Measurements from ENCODE around the gene ZNF598.
A peak's percentile ranks its signal among the peaks of the same experiment; 100 is the strongest.

Gene ZNF598

DNA sequence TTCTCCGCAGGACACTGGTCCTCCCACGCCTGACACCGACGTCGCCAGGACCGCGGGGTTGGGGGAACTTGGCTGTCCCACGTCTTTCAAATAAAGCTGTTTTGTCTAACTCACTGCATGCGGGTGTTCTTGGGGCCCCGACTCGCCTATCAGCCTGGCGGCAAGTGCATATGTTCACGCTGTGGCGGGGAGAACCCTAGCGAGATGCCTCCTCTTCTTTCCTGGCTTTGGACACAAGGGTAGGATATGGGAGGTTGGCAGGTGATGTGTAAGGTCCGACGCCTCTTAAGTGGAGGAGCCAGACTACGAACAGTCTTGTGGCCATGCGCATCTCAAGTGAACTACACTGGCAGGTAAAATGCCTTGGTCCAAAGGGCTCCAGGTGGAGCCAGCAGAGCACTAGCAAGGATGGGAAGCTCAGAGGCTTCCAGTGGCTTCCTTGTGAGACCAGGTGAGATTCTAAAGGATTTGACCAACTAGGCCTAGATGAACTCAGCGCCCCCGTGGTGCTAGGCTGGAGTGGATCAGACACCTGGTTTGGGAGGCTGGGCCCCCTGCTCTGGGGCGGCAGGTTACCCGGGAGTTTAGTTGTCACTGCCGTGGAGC, 44.1 kb downstream of the ZNF598 start:
- TF ChIP-seq TCF12 (IDR thresholded peaks at IDR 0.05; ENCODE audit: low read depth) (no peak), CREB1 (IDR thresholded peaks at IDR 0.05; ENCODE audit: low read depth) (no peak), NFIC (IDR thresholded peaks at IDR 0.05) (no peak), TEAD4 (IDR thresholded peaks at IDR 0.05) (no peak), YY1 (IDR thresholded peaks at IDR 0.05; ENCODE audit: low read depth) (no peak), EP300 (IDR thresholded peaks at IDR 0.05; ENCODE audit: borderline replicate concordance) (no peak), CEBPB (IDR thresholded peaks at IDR 0.05) (no peak), TAF1 (IDR thresholded peaks at IDR 0.05; ENCODE audit: low read depth) (no peak)

- TF ChIP-seq TEAD4 (IDR thresholded peaks at IDR 0.05) = no peak
- peak; percentile 10; the same call in 1 of the 2 replicates for TF ChIP-seq TCF12 (IDR thresholded peaks at IDR 0.05; ENCODE audit: low read depth)
- TF ChIP-seq TAF1 (IDR thresholded peaks at IDR 0.05; ENCODE audit: low read depth) = peak; percentile 98
- no peak for TF ChIP-seq RAD21 (IDR thresholded peaks at IDR 0.05; ENCODE audit: low read depth)
- peak; percentile 98 for TF ChIP-seq EGR1 (IDR thresholded peaks at IDR 0.05)
- peak; percentile 73; the same call in 1 of the 2 replicates for TF ChIP-seq YY1 (IDR thresholded peaks at IDR 0.05; ENCODE audit: low read depth)
- no peak for TF ChIP-seq FOXM1 (IDR thresholded peaks at IDR 0.05; ENCODE audit: borderline replicate concordance, low read depth)
- TF ChIP-seq ZBTB7A (IDR thresholded peaks at IDR 0.05; ENCODE audit: low read depth) = no peak
- TF ChIP-seq, protein P1, sequence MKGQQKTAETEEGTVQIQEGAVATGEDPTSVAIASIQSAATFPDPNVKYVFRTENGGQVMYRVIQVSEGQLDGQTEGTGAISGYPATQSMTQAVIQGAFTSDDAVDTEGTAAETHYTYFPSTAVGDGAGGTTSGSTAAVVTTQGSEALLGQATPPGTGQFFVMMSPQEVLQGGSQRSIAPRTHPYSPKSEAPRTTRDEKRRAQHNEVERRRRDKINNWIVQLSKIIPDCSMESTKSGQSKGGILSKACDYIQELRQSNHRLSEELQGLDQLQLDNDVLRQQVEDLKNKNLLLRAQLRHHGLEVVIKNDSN (IDR thresholded peaks at IDR 0.05) = peak; percentile 42; the same call in 1 of the 2 replicates
- TF ChIP-seq NFIC (IDR thresholded peaks at IDR 0.05) = no peak
- TF ChIP-seq CREB1 (IDR thresholded peaks at IDR 0.05; ENCODE audit: low read depth) = peak; percentile 90
- TF ChIP-seq REST (IDR thresholded peaks at IDR 0.05; ENCODE audit: low read depth) = no peak
- no peak for TF ChIP-seq CEBPB (IDR thresholded peaks at IDR 0.05)
- TF ChIP-seq, protein P2, sequence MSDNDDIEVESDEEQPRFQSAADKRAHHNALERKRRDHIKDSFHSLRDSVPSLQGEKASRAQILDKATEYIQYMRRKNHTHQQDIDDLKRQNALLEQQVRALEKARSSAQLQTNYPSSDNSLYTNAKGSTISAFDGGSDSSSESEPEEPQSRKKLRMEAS (IDR thresholded peaks at IDR 0.05) = peak; percentile 97
- no peak for TF ChIP-seq EP300 (IDR thresholded peaks at IDR 0.05; ENCODE audit: borderline replicate concordance)
Observed at GRCh38 chr16:1964506-1965395, 44.9 kb downstream of the ZNF598 start, which contains the start of gene RPS2. Gene RPS2 (minus strand): TSS chr16:1964826. CDS start chr16:1964625, 201 bp downstream.

DNA sequence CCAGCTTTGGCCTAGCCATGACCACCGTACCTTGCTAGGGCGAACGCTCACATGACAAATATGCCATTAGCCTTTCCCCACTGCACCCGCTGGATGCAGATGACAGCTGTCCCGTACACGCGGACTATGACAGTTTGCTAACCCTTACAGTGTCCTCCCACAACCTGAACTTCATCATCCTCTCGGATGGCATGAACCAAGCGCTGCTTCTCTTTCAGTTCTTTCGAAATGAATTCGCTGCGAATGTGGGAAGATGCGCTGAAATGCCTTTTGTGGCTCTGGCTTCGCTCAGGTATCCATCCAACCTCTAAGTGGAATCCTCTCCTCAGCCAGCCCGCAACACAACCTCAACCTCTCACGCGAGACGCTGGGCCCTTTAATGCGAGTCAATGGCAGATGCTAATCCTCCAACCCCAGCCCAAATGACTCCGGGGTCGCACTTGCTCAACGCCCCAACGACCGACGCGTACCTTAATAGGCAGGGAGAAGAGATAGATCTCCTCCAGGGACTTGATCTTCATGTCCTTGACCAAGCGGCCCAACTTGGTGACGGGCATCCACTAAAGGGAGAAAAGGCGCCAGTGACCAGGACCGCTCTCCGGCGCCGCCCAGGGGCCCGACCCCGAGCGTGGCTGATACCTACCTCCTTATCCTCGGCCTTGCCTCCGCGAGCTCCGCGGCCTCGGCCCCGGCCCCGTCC, 45.7 kb downstream of the ZNF598 start:
- no peak for TF ChIP-seq REST (IDR thresholded peaks at IDR 0.05; ENCODE audit: low read depth)
- TF ChIP-seq, protein P1 (IDR thresholded peaks at IDR 0.05) = no peak
- no peak for TF ChIP-seq CREB1 (IDR thresholded peaks at IDR 0.05; ENCODE audit: low read depth)
- TF ChIP-seq YY1 (IDR thresholded peaks at IDR 0.05; ENCODE audit: low read depth) = no peak
- TF ChIP-seq TEAD4 (IDR thresholded peaks at IDR 0.05) = no peak
- no peak for TF ChIP-seq TCF12 (IDR thresholded peaks at IDR 0.05; ENCODE audit: low read depth)
- no peak for TF ChIP-seq EGR1 (IDR thresholded peaks at IDR 0.05)
- no peak for TF ChIP-seq CEBPB (IDR thresholded peaks at IDR 0.05)
- TF ChIP-seq RAD21 (IDR thresholded peaks at IDR 0.05; ENCODE audit: low read depth) = no peak
- TF ChIP-seq, protein P2 (IDR thresholded peaks at IDR 0.05) = no peak
- TF ChIP-seq ZBTB7A (IDR thresholded peaks at IDR 0.05; ENCODE audit: low read depth) = no peak
- TF ChIP-seq FOXM1 (IDR thresholded peaks at IDR 0.05; ENCODE audit: borderline replicate concordance, low read depth) = no peak
- no peak for TF ChIP-seq TAF1 (IDR thresholded peaks at IDR 0.05; ENCODE audit: low read depth)

DNA sequence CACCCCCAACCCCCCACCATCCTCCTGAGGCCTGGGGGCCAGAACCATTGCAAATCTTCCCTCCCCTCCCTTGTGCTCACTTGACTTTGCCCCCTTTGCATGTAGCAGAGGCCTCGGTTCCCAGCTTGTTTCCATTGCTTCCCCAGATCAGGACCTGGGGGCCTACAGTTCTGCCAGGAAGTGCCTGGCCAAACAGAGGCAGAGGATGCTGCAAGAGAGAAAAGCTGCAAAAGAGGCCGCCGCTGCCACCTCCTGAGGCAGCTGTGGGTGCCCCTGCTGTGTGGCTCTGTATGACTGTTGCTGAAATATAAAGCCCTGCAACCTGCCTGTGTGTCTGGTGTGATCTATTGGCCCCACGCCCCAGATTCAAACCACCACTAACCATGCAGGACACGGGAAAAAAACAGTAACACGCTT, 48.0 kb downstream of the ZNF598 start:
- TF ChIP-seq NFIC (IDR thresholded peaks at IDR 0.05) (no peak), TCF12 (IDR thresholded peaks at IDR 0.05; ENCODE audit: low read depth) (no peak), EGR1 (IDR thresholded peaks at IDR 0.05) (no peak), EP300 (IDR thresholded peaks at IDR 0.05; ENCODE audit: borderline replicate concordance) (no peak), TEAD4 (IDR thresholded peaks at IDR 0.05) (no peak), ZBTB7A (IDR thresholded peaks at IDR 0.05; ENCODE audit: low read depth) (no peak), TAF1 (IDR thresholded peaks at IDR 0.05; ENCODE audit: low read depth) (no peak)
- TF ChIP-seq, protein P1 (IDR thresholded peaks at IDR 0.05) = no peak
